Measurements from ENCODE around the gene SUFU. TPM values are rescaled to one million over a fixed set of nuclear protein-coding genes. Genes with fewer than 3 reads are reported as not detected.
"Not testable (repeated sequence)": the region's sequence is repeated elsewhere in the genome, so short reads cannot be mapped to it uniquely, and the experiment has no call there.

The SUFU gene
- total RNA-seq, 1 donor from 2014 or later: 29.4 TPM

DNA sequence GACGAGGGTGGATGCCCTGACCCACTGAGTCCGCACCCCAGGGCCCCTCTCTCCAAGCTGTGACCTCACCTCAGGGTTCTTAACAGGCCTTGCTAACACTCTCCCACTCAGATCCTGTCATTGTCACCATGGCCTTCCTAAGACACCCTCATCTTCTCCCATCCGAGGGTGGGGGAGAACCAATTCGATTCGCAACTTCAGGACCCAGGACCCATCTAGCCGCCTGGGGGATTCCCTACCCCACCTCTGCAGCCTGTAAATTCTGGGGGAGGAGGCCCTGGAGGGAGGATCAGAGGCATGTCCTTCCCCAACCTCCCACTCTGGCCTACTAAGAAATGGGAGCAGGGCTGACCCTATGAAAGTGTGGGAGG lies 157.9 kb downstream of the SUFU start:
- Mint-ChIP-seq H3K9me3 (no peaks in the 10 kb centered on the region), H3K36me3 (peaks cover 6% of the 10 kb centered on the region), H3K4me1 (ENCODE audit: unreplicated experiment) (no peaks in the 10 kb centered on the region), H3K27me3 (no peaks in the 10 kb centered on the region), H3K4me3 (no peak overlapping the region), H3K27ac (no peak overlapping the region)
- TF ChIP-seq, protein P1, sequence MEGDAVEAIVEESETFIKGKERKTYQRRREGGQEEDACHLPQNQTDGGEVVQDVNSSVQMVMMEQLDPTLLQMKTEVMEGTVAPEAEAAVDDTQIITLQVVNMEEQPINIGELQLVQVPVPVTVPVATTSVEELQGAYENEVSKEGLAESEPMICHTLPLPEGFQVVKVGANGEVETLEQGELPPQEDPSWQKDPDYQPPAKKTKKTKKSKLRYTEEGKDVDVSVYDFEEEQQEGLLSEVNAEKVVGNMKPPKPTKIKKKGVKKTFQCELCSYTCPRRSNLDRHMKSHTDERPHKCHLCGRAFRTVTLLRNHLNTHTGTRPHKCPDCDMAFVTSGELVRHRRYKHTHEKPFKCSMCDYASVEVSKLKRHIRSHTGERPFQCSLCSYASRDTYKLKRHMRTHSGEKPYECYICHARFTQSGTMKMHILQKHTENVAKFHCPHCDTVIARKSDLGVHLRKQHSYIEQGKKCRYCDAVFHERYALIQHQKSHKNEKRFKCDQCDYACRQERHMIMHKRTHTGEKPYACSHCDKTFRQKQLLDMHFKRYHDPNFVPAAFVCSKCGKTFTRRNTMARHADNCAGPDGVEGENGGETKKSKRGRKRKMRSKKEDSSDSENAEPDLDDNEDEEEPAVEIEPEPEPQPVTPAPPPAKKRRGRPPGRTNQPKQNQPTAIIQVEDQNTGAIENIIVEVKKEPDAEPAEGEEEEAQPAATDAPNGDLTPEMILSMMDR (conservative IDR thresholded peaks at IDR 0.05): no peak
- no peak for DNase-seq (ENCODE audit: extremely low spot score, unreplicated experiment)

DNA sequence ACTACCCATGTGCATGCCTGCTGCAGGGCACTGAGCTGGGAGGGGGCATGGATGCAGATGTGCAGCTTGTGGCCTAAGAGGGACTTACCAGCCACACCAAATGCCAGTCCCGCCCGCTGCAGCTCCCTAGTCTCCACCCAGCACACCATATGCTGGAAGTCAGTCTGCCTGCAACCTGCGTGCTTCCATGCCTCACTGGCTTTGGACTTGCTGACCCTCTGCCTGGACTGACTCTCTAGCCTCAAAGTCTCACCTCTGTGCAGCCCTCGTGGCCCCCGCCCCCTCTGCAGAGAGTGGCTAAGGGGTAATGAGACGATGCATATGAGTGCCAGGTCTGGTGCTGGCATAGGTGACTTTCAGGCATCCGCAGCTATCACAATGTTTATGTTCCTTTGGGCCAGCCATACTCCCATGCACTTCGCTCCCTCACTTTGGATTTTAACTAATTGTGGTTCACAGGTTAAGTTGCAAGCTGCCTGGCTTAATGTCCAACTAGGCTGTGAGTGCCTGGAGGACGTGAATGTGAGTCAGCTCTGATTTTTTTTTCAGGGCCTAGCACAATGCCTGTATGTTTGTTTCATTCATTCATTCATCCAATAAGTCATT lies 162.2 kb downstream of the SUFU start:
- TF ChIP-seq, protein P1 (conservative IDR thresholded peaks at IDR 0.05): no peak
- Mint-ChIP-seq H3K27ac (no peak overlapping the region), H3K27me3 (no peaks in the 10 kb centered on the region), H3K9me3 (no peaks in the 10 kb centered on the region), H3K4me1 (ENCODE audit: unreplicated experiment) (peaks cover 18% of the 10 kb centered on the region), H3K36me3 (no peaks in the 10 kb centered on the region), H3K4me3 (no peak overlapping the region)
- no peak for DNase-seq (ENCODE audit: extremely low spot score, unreplicated experiment)

DNA sequence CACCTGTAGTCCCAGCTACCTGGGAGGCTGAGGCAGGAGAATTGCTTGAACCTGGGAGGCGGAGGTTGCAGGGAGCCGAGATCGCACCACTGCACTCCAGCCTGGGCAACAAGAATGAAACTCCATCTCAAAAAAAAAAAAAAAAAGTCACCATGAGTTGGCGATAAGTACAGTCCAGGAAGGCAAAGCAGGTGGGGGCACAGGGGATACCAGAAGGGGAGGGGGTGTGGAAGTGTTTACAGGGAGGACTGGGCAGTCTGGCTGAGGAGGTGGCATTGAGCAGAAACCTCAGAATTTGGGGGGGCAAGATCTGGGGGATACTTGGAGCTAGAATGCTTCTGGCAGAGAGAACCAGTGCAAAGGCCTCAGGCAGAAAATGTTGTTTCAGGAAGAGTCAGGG lies 163.6 kb downstream of the SUFU start:
- not testable (repeated sequence) for DNase-seq (ENCODE audit: extremely low spot score, unreplicated experiment); H3K4me3 Mint-ChIP-seq; H3K9me3 Mint-ChIP-seq; H3K36me3 Mint-ChIP-seq; H3K27me3 Mint-ChIP-seq
- peak overlapping the region; percentile 16 for H3K27ac Mint-ChIP-seq
- H3K4me1 Mint-ChIP-seq (ENCODE audit: unreplicated experiment): peaks cover 18% of the 10 kb centered on the region

DNA sequence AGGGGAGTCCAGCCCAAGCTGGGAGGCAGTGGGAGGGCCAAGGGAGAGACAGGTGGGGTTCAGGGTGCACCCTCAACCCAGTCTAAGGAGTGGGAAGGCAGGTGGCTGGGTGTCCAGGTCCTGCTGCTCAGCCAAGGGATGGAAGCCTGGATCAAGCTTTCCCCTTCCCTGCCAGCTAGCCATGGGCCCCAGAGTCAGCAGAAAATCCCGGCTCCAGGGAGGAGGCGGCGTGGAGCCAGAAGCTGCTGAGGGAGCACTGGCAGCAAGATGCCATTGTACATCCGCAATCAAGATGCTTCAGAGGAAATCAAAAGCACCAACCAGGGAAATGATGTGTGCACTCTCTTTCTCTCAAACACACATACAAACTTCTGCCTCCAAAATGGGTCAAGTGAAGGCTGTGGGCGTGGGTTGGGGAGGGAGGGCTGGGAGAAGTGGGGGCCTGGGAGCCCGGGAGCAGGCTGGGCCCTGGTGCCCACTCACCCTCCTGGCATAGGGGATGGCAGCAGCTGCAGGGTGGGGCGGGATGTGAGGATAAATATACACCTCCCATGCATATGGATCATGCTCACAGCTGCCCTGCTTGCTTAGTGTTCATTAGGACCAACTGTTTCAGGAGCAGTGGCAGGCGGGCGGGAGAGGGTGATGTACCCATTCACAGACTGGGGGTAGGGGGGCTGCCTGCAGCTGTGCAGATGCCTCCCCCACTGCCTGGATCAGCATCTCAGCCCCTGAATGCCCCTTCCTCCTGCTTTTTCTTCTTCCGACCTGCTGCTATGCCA lies 164.7 kb downstream of the SUFU start:
- Mint-ChIP-seq H3K27ac (peak overlapping the region; percentile 16), H3K9me3 (no peaks in the 10 kb centered on the region), H3K4me1 (ENCODE audit: unreplicated experiment) (peaks cover 22% of the 10 kb centered on the region), H3K4me3 (no peak overlapping the region), H3K27me3 (no peaks in the 10 kb centered on the region), H3K36me3 (no peaks in the 10 kb centered on the region)
- TF ChIP-seq, protein P1 (conservative IDR thresholded peaks at IDR 0.05): no peak
- DNase-seq (ENCODE audit: extremely low spot score, unreplicated experiment): no peak

DNA sequence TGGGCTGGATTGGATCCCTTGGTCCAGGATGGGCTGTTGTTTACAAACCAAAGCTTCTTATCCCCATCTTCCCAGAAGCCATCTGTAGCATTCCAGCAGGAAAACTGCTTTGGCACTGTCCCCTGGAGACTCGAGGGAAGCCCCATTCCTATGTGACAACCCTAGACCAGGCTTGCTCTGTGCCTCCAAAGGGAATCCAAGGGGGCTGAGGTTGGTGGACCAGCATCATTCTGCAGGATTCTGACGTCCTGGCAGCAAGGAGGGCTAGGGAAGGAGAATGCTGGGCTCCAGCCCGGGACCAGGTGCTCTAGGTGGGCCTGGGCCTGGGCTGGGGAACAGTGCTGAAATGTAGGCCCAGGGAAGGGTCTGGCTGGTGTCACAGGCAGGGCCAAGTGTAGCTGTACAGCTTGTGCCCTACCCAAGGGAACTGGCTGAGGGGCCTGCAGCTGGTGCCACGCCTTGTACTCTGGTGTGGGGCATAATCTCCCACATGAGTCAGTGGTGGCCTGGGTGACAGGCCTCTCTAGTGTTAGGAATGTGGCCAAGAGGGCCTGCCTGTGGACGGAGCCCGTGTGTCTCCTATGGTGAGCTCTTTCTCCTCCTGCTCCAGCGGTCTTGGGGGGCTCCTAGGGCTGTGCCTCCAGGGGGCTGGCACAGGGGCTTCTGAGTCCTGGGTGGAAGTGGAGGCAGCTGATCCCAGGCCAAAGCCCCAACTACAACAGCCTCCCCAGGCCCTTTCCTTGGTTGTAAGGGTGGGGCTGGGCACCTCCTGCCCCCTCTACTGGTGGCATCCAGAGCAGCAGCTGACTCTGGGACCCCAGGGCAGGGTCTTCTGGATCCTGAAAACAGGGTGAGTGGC lies 165.7 kb downstream of the SUFU start:
- TF ChIP-seq, protein P1 (conservative IDR thresholded peaks at IDR 0.05): peak; percentile 64
- peaks cover 31% of the 10 kb centered on the region for H3K4me1 Mint-ChIP-seq (ENCODE audit: unreplicated experiment)
- H3K36me3 Mint-ChIP-seq: no peaks in the 10 kb centered on the region
- no peak overlapping the region for H3K4me3 Mint-ChIP-seq
- H3K27me3 Mint-ChIP-seq: no peaks in the 10 kb centered on the region
- H3K27ac Mint-ChIP-seq: no peak overlapping the region
- no peaks in the 10 kb centered on the region for H3K9me3 Mint-ChIP-seq
- DNase-seq (ENCODE audit: extremely low spot score, unreplicated experiment): no peak

Data from type B pancreatic cell (in vitro differentiated cells).